GM23248 (cell line): ENCODE data around the gene KCNH2.

Experiments
- EZH2 ChIP-seq: fragments of 200-600 bp; sonication (generic); IDR thresholded peaks from 2 replicates; pipeline ENCODE4 v1.6.1; 2018; ENCODE audit warnings: antibody characterized with exemption, mild to moderate bottlenecking; ENCODE audit not compliant: insufficient read depth, poor library complexity, severe bottlenecking
- EZH2phosphoT487 ChIP-seq: fragments of 200-600 bp; sonication (generic); IDR thresholded peaks from 2 replicates; pipeline ENCODE4 v1.6.1; 2018; ENCODE audit warnings: antibody characterized with exemption, moderate library complexity, mild to moderate bottlenecking, low read depth; ENCODE audit not compliant: insufficient read depth

DNA sequence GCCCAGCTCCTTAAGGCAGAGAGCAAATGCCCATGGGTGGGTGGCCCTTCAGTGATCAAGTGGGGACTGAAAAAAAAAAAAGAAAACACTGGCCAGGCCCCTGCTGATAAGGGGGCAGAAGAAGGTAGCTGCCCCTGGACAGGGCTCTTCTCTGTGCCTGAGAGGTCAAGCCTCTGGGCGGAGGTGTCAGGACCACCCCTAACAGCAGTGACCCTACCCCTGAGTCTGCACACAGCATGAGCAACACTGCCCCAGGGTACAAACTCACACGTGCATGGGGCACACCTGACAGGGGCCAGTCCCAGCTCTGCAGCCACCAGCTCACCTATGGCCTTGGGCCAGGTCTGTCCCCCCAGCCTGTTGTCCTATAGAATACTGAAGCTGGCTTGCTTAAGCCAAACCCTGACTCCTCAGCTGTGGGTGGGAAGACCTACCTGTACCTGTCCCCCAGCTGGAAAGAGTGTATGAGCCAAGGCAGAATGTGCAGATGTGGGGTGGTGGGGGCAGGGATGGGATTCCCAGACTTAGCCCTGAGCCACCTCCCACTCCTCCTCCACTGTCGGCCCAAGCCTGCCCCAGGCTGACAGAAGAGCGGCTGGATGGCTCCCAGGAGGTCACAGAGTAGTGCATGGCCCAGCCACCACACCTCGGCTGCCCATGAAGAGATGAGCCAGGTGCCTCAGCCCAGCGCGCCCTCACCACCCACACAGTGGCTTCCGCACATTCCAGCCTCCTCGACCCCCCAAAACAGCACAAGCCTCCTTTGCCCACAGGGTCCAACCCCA lies 23.7 kb downstream of the KCNH2 start:
- TF ChIP-seq EZH2phosphoT487 = no peak
- no peak for TF ChIP-seq EZH2
